NCI-H1436 (cell line): ENCODE results near the gene AHCYL2.
"Not testable (repeated sequence)": the region's sequence is repeated elsewhere in the genome, so short reads cannot be mapped to it uniquely, and the experiment has no call there.

Source experiments
- DNase-seq: peaks from one replicate; lab custom pipeline; 2025; lab: John Stamatoyannopoulos, UW

AHCYL2 gene

GRCh38 chr7:129209067-129209926 lies 15.5 kb upstream of the AHCYL2 start:
- DNase-seq: no peak

GRCh38 chr7:129210256-129210988 lies 14.4 kb upstream of the AHCYL2 start:
- DNase-seq: peak; percentile 20

GRCh38 chr7:129210989-129211312 lies 13.9 kb upstream of the AHCYL2 start:
- DNase-seq: no peak

- no peak for DNase-seq
These were observed 12.7 kb upstream of the AHCYL2 start for GRCh38 chr7:129212126-129212525.

GRCh38 chr7:129212596-129212995 lies 12.2 kb upstream of the AHCYL2 start:
- no peak for DNase-seq

GRCh38 chr7:129213828-129214227 lies 11.0 kb upstream of the AHCYL2 start:
- no peak for DNase-seq

- not testable (repeated sequence) for DNase-seq
These were observed 9.1 kb upstream of the AHCYL2 start for GRCh38 chr7:129215691-129216090.

- not testable (repeated sequence) for DNase-seq
These were observed 8.6 kb upstream of the AHCYL2 start for GRCh38 chr7:129216101-129216715.

- DNase-seq: not testable (repeated sequence)
These were observed 7.9 kb upstream of the AHCYL2 start for GRCh38 chr7:129216821-129217416.

- peak; percentile 82 for DNase-seq
These were observed 6.2 kb upstream of the AHCYL2 start for GRCh38 chr7:129218514-129219062.

GRCh38 chr7:129219166-129219565 lies 5.7 kb upstream of the AHCYL2 start:
- DNase-seq: not testable (repeated sequence)

GRCh38 chr7:129222064-129222463 lies 2.8 kb upstream of the AHCYL2 start:
- peak; percentile 60 for DNase-seq

GRCh38 chr7:129225206-129225930 lies 538 bp downstream of the AHCYL2 start:
- peak; percentile 33 for DNase-seq

- no peak for DNase-seq
These were observed 1.2 kb downstream of the AHCYL2 start for GRCh38 chr7:129225931-129226572.

GRCh38 chr7:129227646-129228578 lies 3.1 kb downstream of the AHCYL2 start:
- DNase-seq: no peak

GRCh38 chr7:129228633-129229032 lies 3.8 kb downstream of the AHCYL2 start:
- no peak for DNase-seq

- no peak for DNase-seq
These were observed 6.8 kb downstream of the AHCYL2 start for GRCh38 chr7:129231666-129232065.

- DNase-seq: no peak
These were observed 13.7 kb downstream of the AHCYL2 start for GRCh38 chr7:129238546-129238945.

- no peak for DNase-seq
These were observed 15.4 kb downstream of the AHCYL2 start for GRCh38 chr7:129240119-129240820.
